Measurements from ENCODE around the gene COX7B. TPM values are rescaled to one million over a fixed set of nuclear protein-coding genes. Genes with fewer than 3 reads are reported as not detected.
"Not testable (repeated sequence)": the region's sequence is repeated elsewhere in the genome, so short reads cannot be mapped to it uniquely, and the experiment has no call there.

Gene COX7B
- polyA plus RNA-seq (ENCODE audit: insufficient read depth in 1 of 5, insufficient read length in 5 of 5, low replicate concordance in 1 of 5) = 100 to 1,000 TPM; 143 to 273 (median 182) TPM
- long read RNA-seq, donor 1, transcript COX7B-203 (3 exons, 2,471 nt) = major isoform, 207 of 258 reads
- long read RNA-seq, donor 1, transcript COX7B-202 (2 exons, 685 nt) = minor isoform, 5 of 258 reads
- long read RNA-seq, donor 1, partial matches to known transcripts = 23 of 258 reads
- long read RNA-seq, donor 1, other reads (novel, unspliced or antisense) = 17 of 258 reads
- long read RNA-seq, donor 2, transcript COX7B-203 (3 exons, 2,471 nt) = major isoform, 86 of 94 reads
- long read RNA-seq, donor 2, partial matches to known transcripts = 5 of 94 reads
- long read RNA-seq, donor 2, other reads (novel, unspliced or antisense) = 0 of 94 reads
- long read RNA-seq, donor 3, transcript COX7B-203 (3 exons, 2,471 nt) = major isoform, 133 of 159 reads
- long read RNA-seq, donor 3, partial matches to known transcripts = 15 of 159 reads
- long read RNA-seq, donor 3, other reads (novel, unspliced or antisense) = 7 of 159 reads
- long read RNA-seq, donor 4, transcript COX7B-203 (3 exons, 2,471 nt) = major isoform, 102 of 128 reads
- long read RNA-seq, donor 4, partial matches to known transcripts = 21 of 128 reads
- long read RNA-seq, donor 4, other reads (novel, unspliced or antisense) = 0 of 128 reads
- long read RNA-seq, donor 5, transcript COX7B-203 (3 exons, 2,471 nt) = major isoform, 208 of 246 reads
- long read RNA-seq, donor 5, partial matches to known transcripts = 26 of 246 reads
- long read RNA-seq, donor 5, other reads (novel, unspliced or antisense) = 10 of 246 reads
- long read RNA-seq, donor 6, transcript COX7B-203 (3 exons, 2,471 nt) = major isoform, 162 of 197 reads
- long read RNA-seq, donor 6, partial matches to known transcripts = 15 of 197 reads
- long read RNA-seq, donor 6, other reads (novel, unspliced or antisense) = 14 of 197 reads
- long read RNA-seq, donor 7, transcript COX7B-203 (3 exons, 2,471 nt) = major isoform, 59 of 66 reads
- long read RNA-seq, donor 7, partial matches to known transcripts = 5 of 66 reads
- long read RNA-seq, donor 7, other reads (novel, unspliced or antisense) = 0 of 66 reads
- long read RNA-seq, donor 8, transcript COX7B-203 (3 exons, 2,471 nt) = major isoform, 59 of 80 reads
- long read RNA-seq, donor 8, partial matches to known transcripts = 18 of 80 reads
- long read RNA-seq, donor 8, other reads (novel, unspliced or antisense) = 0 of 80 reads

- peak; percentile 89 to 91 for DNase-seq
Measured at GRCh38 chrX:77899081-77899828, at the start of gene COX7B. Gene COX7B, plus strand, starts transcription at chrX:77899468. Its CDS starts 86 bp downstream, at chrX:77899554.

GRCh38 chrX:77875372-77875771, 23.9 kb upstream of the COX7B start:
- no peak for DNase-seq

GRCh38 chrX:77881418-77881817, 17.9 kb upstream of the COX7B start:
- DNase-seq = not testable (repeated sequence)

- DNase-seq = no peak
Measured at GRCh38 chrX:77892887-77893286, 6.4 kb upstream of the COX7B start.

- no peak for DNase-seq
Measured at GRCh38 chrX:77893713-77894112, 5.6 kb upstream of the COX7B start.

GRCh38 chrX:77894921-77895886, 4.1 kb upstream of the COX7B start, which contains the start of gene MAGT1:
Gene MAGT1, minus strand, starts transcription at chrX:77895435. Its CDS starts 25 bp downstream, at chrX:77895410.
- DNase-seq = peak; percentile 93 to 95

GRCh38 chrX:77900688-77901087, 1.4 kb downstream of the COX7B start:
- no peak for DNase-seq

GRCh38 chrX:77901506-77901905, 2.2 kb downstream of the COX7B start:
- no peak for DNase-seq

GRCh38 chrX:77910108-77910840, 11.0 kb downstream of the COX7B start, which contains the start of gene ATP7A:
Gene ATP7A, plus strand, starts transcription at chrX:77910693. Its CDS starts 60,949 bp downstream, at chrX:77971642.
- peak; percentile 85 to 87 for DNase-seq

- no peak for DNase-seq
Measured at GRCh38 chrX:77917294-77917933, 18.1 kb downstream of the COX7B start.

- DNase-seq = no peak
Measured at GRCh38 chrX:77918568-77918967, 19.3 kb downstream of the COX7B start.

- DNase-seq = not testable (repeated sequence)
Measured at GRCh38 chrX:77919370-77919769, 20.1 kb downstream of the COX7B start.

GRCh38 chrX:77922787-77923186, 23.5 kb downstream of the COX7B start:
- no peak for DNase-seq

- no peak for DNase-seq
Measured at GRCh38 chrX:77924320-77924859, 25.1 kb downstream of the COX7B start.

- no peak for DNase-seq
Measured at GRCh38 chrX:77925764-77926163, 26.5 kb downstream of the COX7B start.

- no peak for DNase-seq
Measured at GRCh38 chrX:77930581-77930980, 31.3 kb downstream of the COX7B start.

GRCh38 chrX:77935886-77936285, 36.6 kb downstream of the COX7B start:
- no peak for DNase-seq

GRCh38 chrX:77936299-77936698, 37.0 kb downstream of the COX7B start:
- no peak for DNase-seq
